Muscle layer of duodenum (tissue), 2 donors: ENCODE data around the gene PRDM8.

Experiments
- H3K27ac ChIP-seq: one replicate; pipeline ENCODE4 v1.7.0; 2013; ENCODE audit warnings: mild to moderate bottlenecking, low read length
- H3K27me3 ChIP-seq: one replicate; pipeline ENCODE4 v1.7.0; 2013; ENCODE audit warnings: low read depth, mild to moderate bottlenecking, control low read depth, low read length
- H3K36me3 ChIP-seq, 2 donors: one replicate each; pipeline ENCODE4 v1.7.0; 2013; ENCODE audit warnings: low read length in 2 of 2, control low read depth in 1 of 2, mild to moderate bottlenecking in 1 of 2; ENCODE audit not compliant: insufficient read depth in 2 of 2, control insufficient read depth in 1 of 2
- H3K4me1 ChIP-seq, 2 donors: one replicate each; pipeline ENCODE4 v1.7.0; 2013; ENCODE audit warnings: low read length in 2 of 2, mild to moderate bottlenecking in 2 of 2, control low read depth in 1 of 2, moderate library complexity in 1 of 2; ENCODE audit not compliant: insufficient read depth in 2 of 2, control insufficient read depth in 1 of 2
- H3K4me3 ChIP-seq, 2 donors: one replicate each; pipeline ENCODE4 v1.7.0; 2013; ENCODE audit warnings: low read length in 2 of 2, low read depth in 1 of 2, mild to moderate bottlenecking in 1 of 2
- H3K9me3 ChIP-seq, 2 donors: one replicate each; pipeline ENCODE4 v1.7.0; 2013; ENCODE audit warnings: low read length in 2 of 2, control low read depth in 1 of 2, mild to moderate bottlenecking in 1 of 2; ENCODE audit not compliant: control insufficient read depth in 1 of 2
- donor health status: healthy.

Gene PRDM8

DNA sequence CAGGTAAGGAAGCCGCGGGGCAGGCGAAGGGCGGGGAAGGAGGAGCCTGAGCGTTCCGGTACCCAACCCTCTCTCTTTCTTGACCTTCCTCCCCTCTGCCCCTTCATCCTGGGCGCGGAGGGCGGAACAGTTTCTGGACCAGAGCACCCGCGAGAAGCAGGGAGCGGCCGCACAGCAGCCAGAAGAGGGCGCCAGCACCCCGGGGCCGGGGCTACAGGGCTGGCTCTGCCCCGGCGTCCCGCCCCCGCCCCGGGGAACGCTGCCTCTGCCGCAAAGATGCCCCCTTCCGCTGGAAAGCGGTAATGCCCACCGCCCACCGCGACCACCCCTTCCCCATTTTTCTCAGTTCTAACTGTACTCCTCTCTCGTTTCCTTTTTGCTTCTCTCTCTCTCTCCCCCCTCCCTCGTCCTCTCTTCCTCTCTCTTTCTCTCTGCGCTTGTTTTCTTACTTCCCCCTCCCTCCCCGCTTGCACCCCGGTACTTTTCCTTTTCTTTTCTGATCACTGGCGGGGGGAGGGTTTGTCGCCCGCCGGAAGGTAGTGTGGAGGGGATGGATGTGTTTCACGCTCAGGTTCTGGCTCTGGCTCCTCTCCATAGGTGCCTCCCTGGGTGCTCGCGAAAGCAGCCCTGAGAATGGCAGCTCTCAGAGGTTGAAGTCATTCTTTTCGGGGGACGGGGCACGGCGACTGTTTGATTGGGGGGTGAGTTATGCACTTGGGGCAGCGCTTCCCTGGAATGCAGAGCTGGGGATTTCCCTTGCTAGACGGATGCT is 13.1 kb upstream of the PRDM8 start:
- peaks cover 5% of the 10 kb centered on the region for H3K27me3 ChIP-seq
- peaks cover 0 to 1% of the 10 kb centered on the region in 2 donors for H3K9me3 ChIP-seq
- peaks cover 0 to 15% of the 10 kb centered on the region in 2 donors for H3K4me1 ChIP-seq
- peaks cover 0 to 3% of the 10 kb centered on the region in 2 donors for H3K36me3 ChIP-seq
- H3K4me3 ChIP-seq: peak overlapping the region; percentile 84 to 92
- peak overlapping the region; percentile 73 for H3K27ac ChIP-seq

DNA sequence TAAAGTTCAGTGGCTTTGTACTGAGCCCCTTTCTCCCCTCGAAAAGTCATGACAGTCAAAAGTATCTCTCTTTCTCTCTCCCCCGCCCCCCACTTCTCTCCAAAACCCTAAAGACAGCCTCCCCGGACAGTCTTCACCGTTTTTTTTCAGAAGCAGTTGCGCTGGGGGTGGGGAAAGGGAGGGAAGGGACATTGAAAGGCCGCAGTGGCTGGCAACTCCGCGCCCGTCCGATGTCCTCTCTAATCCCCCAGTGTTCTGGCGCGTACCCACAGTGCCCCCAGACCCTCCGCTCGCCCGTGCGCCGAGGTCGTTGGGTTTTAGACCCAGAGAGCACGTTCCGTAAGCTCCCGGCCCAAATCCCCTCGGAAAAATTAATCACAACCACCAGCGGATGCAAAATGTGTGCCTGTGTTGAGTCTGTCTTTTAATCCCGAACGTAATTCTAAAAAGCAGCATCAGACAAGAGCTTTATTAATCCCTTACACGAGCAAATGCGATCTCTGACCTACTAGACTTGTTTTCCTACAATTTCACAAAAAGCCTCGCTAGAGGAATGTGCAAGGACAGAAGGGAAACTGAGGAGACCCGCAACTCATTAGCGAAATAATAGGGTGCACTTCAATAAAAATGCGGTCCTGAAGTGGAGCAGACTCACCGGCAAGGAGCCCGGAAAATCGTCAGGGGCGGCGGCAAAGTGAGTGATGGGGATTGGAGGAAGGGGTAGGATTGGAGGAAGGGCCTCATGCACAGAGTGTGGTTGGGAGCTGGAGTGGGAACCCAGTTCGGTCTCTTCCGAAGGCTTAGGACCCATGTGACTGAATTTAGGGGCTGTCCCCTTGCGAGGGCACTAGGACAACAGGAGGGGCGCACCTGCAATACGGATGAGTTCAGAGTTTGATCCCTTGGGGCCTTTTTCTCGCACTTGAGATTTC is 12.2 kb upstream of the PRDM8 start:
- Histone ChIP-seq H3K27ac (peak overlapping the region; percentile 73), H3K4me1 (peaks cover 0 to 15% of the 10 kb centered on the region in 2 donors), H3K36me3 (peaks cover 0 to 5% of the 10 kb centered on the region in 2 donors), H3K4me3 (peak overlapping the region; percentile 84 to 92), H3K27me3 (peaks cover 5% of the 10 kb centered on the region), H3K9me3 (no peaks in the 10 kb centered on the region)

DNA sequence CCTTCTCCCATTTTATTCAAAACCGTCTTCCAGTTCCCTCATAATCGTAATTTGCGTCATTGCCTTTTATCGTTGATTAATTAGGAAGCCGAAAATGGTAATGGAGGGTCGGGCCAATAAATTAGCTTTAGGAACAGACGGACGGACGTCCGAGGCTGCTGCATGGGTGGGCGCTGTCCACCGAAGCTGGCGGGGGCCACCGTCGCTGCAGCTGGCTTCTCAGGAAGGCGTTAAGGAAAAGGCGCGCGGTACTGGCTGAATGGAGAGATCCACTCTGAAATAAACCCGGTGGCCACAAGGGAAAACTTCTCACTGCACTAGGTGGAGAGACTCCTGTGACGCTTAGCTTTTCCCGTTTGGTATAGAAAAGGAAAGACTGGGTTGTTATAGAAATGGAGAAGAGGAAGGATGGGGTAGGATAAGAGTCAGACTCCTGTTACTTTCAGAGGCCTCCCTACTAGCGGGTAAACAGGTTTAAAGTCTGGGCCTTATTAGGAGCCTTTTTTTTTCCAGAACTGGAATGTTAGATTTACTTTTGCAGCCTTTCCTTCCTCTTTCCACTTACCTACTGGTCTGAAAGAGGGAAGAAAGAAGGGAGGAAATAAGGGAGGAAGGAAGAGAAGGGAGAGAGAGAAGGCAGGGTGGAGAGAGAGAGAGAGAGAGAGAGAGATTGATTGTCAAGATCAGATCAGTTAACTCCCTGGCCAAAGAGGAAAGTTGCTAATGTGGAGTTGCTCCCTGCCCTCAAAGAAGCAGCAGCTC is 11.3 kb upstream of the PRDM8 start:
- Histone ChIP-seq H3K27me3 (peaks cover 5% of the 10 kb centered on the region), H3K4me3 (peak overlapping the region; percentile 84 to 92), H3K9me3 (no peaks in the 10 kb centered on the region), H3K27ac (no peak overlapping the region), H3K36me3 (peaks cover 0 to 5% of the 10 kb centered on the region in 2 donors), H3K4me1 (peaks cover 0 to 15% of the 10 kb centered on the region in 2 donors)

DNA sequence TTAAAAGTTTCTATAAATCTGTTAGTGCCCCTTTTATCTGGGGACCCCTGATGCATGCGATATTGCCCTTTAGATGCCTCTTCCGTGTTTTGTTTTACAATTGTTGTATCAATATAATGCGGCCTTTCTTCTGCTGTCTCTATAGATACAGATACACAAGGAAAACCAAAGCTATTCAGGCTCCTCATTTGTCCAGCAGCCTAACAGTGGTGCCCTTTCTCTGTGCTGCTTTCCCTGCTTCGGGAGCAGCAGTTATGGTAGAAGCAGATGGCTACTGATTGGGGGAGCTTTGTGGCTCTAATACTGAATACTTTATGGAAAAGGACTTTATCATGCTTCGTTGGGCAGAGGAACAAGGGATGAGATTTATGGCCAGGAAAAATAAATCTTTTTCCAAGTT is 10.6 kb upstream of the PRDM8 start:
- no peak overlapping the region for H3K4me3 ChIP-seq
- H3K36me3 ChIP-seq: peaks cover 0 to 5% of the 10 kb centered on the region in 2 donors
- peaks cover 5% of the 10 kb centered on the region for H3K27me3 ChIP-seq
- H3K27ac ChIP-seq: no peak overlapping the region
- H3K4me1 ChIP-seq: peaks cover 0 to 15% of the 10 kb centered on the region in 2 donors
- H3K9me3 ChIP-seq: no peaks in the 10 kb centered on the region

DNA sequence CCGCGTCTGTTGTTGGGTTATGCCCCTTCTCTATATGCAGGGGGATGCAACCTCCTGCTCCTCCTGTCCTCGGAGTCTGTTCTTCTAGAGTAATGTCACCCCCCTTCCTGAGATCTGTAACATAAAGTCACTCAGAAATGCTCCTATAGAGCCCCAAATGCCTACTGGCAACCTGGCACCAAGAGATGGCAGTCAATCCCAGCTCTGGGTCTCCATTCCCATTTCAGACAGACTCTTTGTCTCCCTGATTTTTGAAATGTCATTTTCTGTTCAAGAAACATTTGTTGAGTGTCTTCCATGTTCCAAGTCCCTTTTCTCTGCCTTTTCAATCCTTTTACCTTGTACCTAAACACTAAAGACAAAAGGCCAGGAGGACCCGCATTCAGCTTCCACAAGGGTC is 9.6 kb upstream of the PRDM8 start:
- Histone ChIP-seq H3K4me3 (no peak overlapping the region), H3K36me3 (peaks cover 0 to 5% of the 10 kb centered on the region in 2 donors), H3K9me3 (no peaks in the 10 kb centered on the region), H3K4me1 (peaks cover 0 to 15% of the 10 kb centered on the region in 2 donors), H3K27me3 (peaks cover 5% of the 10 kb centered on the region), H3K27ac (no peak overlapping the region)

DNA sequence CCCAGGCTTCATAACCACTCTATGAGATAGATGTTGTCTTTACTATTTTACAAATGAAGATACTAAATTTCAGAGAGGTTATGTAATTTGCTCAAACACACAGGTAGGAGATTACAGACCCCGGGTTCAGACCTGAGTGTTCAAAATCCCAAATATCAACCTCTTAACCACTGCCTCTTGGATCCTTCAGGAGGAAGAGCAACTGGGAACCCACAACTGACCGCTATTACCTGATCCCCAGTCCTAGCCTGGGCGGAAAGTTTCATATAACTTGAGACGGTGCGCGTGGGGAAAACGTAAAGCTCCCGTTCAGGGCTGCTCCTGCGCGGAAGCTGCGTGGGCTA is 8.9 kb upstream of the PRDM8 start:
- Histone ChIP-seq H3K27ac (no peak overlapping the region), H3K27me3 (peaks cover 5% of the 10 kb centered on the region), H3K4me1 (peaks cover 0 to 12% of the 10 kb centered on the region in 2 donors), H3K36me3 (peaks cover 0 to 5% of the 10 kb centered on the region in 2 donors), H3K9me3 (no peaks in the 10 kb centered on the region), H3K4me3 (no peak overlapping the region)

DNA sequence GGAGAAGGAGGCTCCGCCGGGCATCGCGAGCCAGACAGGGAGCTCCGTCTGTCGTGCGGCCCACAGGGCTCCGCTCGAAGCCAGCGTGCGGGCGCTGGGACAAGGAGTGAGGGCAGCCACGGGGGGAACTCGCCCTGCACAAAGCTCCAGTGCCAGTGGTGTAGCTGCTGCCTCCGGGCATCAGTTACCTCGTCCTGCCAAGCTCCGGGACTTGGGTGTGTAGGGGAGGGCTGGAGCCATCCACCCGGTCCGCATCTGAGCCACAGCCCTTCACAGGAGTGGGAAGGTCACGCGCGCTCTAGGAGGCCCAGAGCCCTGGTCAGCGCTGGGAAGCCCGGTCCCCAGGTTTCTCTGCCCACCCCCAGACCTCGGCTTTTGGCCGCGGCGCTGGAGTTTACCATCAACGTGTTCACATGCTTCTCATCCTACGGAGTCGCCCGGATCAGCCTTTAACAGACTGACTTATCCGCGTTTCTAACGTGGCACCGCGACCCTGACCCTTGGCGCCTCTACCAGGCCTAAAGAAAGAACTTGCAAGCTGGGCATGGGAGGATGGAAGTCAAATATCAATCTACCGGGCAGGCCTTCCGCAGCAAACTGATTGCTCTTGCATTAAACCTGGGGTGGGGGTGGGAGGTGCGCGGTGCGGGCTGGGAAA is 8.4 kb upstream of the PRDM8 start:
- H3K9me3 ChIP-seq: no peaks in the 10 kb centered on the region
- H3K27me3 ChIP-seq: peaks cover 5% of the 10 kb centered on the region
- no peak overlapping the region for H3K4me3 ChIP-seq
- H3K27ac ChIP-seq: no peak overlapping the region
- H3K36me3 ChIP-seq: peaks cover 0 to 5% of the 10 kb centered on the region in 2 donors
- peaks cover 0 to 12% of the 10 kb centered on the region in 2 donors for H3K4me1 ChIP-seq

DNA sequence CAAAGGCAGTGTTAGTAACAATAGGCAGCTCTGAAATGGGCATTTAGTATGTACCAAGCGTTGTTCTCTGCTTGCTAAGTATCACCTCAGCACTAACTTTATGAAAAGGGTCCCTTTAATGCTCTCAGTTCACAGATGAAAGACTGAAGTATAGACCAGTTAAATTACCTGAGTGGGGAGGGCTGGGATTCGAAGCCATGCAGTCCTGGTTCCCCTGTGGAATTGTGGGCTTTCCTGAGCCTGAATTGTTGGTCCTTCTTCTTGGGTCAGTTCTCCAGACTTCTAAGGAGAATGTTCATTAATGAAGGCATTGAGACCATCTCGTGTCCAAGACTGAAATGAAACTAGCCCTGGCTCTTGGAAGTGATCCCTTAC is 7.7 kb upstream of the PRDM8 start:
- H3K27me3 ChIP-seq: peaks cover 5% of the 10 kb centered on the region

DNA sequence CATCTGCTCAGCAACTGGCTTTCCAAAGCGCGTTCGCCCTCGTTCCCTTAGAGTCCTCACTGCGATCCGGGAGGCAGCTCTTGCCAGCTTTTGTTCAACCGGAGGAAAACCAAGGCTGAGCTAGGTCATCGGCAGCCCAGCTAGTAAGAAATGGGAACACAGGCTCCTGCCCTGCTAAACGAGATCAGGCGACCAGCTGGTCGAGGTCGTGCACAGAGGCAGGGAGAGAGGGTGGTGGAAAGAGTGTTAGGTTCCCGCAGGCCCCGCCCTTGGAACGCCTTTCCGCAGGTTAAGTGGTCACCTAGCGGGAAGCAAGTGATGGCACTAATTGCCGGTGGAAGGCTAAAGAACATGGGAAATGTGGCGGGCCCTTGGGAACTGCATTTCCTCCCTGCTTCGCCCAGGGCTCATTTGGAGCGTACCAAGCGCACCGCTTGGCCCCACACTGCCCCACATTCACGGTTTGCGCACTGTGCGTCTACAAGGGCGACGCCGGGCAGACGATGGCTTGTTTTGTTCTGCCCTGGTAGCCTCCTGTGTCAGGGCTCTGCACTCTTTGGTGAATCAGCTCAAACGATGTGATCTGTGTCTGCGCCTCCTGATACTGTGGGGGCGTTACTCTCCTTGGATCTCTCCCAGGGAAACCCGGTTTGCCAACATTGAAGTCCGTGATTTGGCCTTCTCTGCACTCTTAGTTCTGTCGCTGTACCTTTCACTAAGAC is 7.2 kb upstream of the PRDM8 start:
- Histone ChIP-seq H3K4me1 (peaks cover 0 to 15% of the 10 kb centered on the region in 2 donors), H3K9me3 (no peaks in the 10 kb centered on the region), H3K36me3 (peaks cover 0 to 5% of the 10 kb centered on the region in 2 donors), H3K4me3 (no peak overlapping the region), H3K27me3 (peaks cover 5% of the 10 kb centered on the region), H3K27ac (no peak overlapping the region)

More for the DNA sequence above, 7.7 kb upstream of the PRDM8 start:
- Histone ChIP-seq H3K4me3 (no peak overlapping the region), H3K9me3 (no peaks in the 10 kb centered on the region), H3K4me1 (peaks cover 0 to 12% of the 10 kb centered on the region in 2 donors), H3K27ac (no peak overlapping the region), H3K36me3 (peaks cover 0 to 5% of the 10 kb centered on the region in 2 donors)

DNA sequence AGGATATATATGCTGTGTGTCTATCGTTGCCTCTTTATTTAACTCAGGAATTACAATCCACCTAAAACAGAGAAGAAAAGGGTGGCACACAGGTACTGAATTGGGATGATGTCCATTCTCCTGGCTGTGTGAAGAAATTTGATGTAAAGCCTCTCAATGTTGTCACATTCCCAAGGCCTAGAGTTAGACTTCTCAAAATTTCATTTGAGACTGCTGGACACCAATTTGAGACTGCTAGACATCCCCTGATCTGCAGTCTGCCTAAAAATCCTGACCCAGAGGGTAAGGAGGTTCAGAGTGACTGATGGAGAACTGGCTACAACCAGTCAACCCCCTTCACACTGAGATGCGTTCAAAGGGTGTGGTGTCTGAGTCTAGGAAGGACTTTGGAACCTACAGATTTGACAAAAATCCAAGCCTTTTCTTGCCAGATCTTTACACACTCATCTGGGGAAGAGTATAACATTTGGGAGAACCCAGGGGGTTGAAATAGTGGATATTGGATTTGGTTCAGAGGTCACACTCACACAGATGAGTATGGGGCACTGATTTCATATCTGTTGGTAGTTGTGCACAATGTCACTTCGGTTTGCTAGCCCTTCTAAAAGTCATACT is 4.9 kb upstream of the PRDM8 start:
- no peak overlapping the region for H3K4me3 ChIP-seq
- H3K4me1 ChIP-seq: peaks cover 0 to 10% of the 10 kb centered on the region in 2 donors
- no peak overlapping the region for H3K27ac ChIP-seq
- H3K27me3 ChIP-seq: peaks cover 10% of the 10 kb centered on the region
- H3K36me3 ChIP-seq: peaks cover 0 to 9% of the 10 kb centered on the region in 2 donors
- no peaks in the 10 kb centered on the region for H3K9me3 ChIP-seq
